Ishikawa (cell line): Measurements from ENCODE around the gene GARIN5A.

Experiments
- EGR1 ChIP-seq: IDR thresholded peaks from 2 replicates; pipeline ENCODE4 v1.6.1; 2012
- EP300 ChIP-seq: IDR thresholded peaks from 2 replicates; pipeline ENCODE4 v1.6.1; 2012; ENCODE audit warnings: borderline replicate concordance
- TAF1 ChIP-seq: IDR thresholded peaks from 2 replicates; pipeline ENCODE4 v1.6.1; 2012; ENCODE audit warnings: low read depth, mild to moderate bottlenecking
- ZBTB7A ChIP-seq: IDR thresholded peaks from 2 replicates; pipeline ENCODE4 v1.6.1; 2012; ENCODE audit warnings: low read depth

The GARIN5A gene

GRCh38 chr19:50418176-50419021 lies 58.2 kb downstream of the GARIN5A start, which contains the start of gene SPIB:
Gene SPIB (plus strand): TSS chr19:50418938. CDS start chr19:50418963, 25 bp downstream.
- peak; percentile 17 for TF ChIP-seq ZBTB7A
- no peak for TF ChIP-seq EGR1

DNA sequence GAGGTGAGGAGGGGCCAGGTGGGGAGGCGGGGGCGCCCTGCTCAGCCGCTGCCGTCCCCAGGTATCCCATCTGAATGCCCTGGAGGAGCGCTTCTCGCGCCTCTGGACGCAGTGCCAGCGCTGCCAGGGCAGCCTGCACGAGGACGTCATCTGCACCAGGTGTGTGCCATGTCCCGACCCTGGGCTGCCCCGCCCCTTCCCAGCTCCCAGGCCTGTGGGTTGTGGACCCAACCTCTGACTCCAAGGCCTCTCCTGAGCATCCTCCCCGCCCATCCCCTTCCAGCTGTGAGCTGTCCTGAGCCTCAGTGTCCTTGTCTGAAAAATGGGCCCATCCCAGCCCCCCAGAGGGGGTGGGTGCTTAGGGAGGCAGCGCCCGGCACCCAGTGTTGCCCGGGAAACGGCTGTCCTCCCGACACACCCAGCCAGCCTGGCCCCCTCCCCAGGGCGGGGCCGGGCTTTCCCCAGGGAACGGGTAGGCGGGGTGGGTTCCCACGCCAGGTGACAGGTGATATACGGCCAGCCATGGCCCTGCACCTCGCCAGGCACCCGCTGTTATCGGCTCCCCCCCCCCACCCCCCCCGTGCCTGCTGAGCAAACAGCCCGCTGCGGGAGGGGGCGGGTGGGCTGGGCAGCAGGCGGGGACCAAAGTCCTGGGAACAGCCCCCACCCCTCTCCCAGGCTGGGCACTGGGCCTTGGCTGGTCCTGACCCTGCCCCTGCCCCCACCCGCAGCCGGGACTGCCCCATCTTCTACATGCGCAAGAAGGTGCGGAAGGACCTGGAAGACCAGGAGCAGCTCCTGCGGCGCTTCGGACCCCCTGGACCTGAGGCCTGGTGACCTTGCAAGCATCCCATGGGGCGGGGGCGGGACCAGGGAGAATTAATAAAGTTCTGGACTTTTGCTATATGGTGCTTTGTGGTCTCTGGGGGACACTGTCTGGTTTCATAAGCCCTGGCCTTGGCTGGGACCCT lies 59.3 kb downstream of the GARIN5A start:
- TF ChIP-seq ZBTB7A (no peak; the same call in 1 of the 2 replicates), EP300 (no peak; the same call in 1 of the 2 replicates), TAF1 (no peak)
